ENCODE results near the gene CCL25. TPM values are rescaled to one million over a fixed set of nuclear protein-coding genes. Genes with fewer than 3 reads are reported as not detected.

CCL25 gene
- total RNA-seq, 1 experiment from 2014 or later = not detected

DNA sequence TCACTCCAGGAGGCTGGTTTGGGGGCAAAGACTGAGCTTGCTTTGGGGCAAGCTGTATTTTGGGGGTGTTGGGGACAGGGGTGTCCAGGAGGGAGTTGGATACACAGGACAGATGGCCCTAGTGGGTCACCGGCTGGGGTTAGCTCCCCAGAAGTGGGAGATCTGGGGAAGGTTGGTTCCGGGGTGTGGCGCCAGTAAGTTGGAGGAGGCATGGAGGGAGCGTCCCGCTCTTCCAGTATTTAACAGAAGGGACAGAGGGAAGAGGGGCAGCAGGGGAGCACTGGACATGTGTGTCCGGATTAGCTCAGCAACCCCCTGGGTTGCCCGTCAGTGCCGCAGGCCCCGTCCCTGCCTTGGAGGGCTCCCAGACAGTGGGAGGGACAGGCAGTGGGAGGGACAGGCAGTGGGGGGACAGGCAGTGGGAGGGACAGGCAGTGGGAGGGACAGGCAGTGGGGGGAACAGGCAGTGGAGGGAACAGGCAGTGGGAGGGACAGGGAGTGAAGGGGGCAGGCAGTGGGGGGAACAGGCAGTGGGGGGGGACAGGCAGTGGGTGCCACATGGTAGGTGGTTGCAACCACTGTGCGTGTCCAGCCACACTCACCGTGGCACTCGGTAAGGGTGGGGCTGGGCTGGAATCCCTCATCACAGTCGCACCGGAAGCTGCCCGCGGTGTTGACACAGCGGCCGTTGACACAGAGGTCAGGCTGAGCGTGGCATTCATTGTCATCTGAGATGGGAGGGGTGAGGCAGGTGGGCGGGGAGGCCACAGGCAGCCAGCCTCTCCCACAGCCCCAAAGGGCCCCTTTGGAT lies 33.2 kb downstream of the CCL25 start:
- no peak overlapping the region for H3K4me3 ChIP-seq (ENCODE audit: low read length)
- no peak overlapping the region for H2AFZ ChIP-seq (ENCODE audit: low read length)

GRCh38 chr19:8086849-8087248 lies 34.3 kb downstream of the CCL25 start:
- Histone ChIP-seq H3K4me1 (ENCODE audit: low read length) (no peaks in the 10 kb centered on the region), H3K9me3 (ENCODE audit: low read length) (peaks cover 15% of the 10 kb centered on the region), H3K27me3 (ENCODE audit: low read length) (no peaks in the 10 kb centered on the region), H3K9me2 (replicated peaks; ENCODE audit: insufficient read depth, low read length) (no peaks in the 10 kb centered on the region), H3K4me3 (ENCODE audit: low read length) (no peak overlapping the region), H4K20me1 (ENCODE audit: insufficient read depth, low read depth, low read length) (no peaks in the 10 kb centered on the region), H3K36me3 (ENCODE audit: insufficient read depth, low read length) (0 out of 2 replicates have a peak, but pooled peaks cover 4% of the 10 kb centered on the region), H3K4me2 (ENCODE audit: low read depth, low read length, poor library complexity, severe bottlenecking) (no peak overlapping the region), H3K79me2 (ENCODE audit: low read length) (no peaks in the 10 kb centered on the region), H3K27ac (ENCODE audit: low read length) (no peak overlapping the region), H3K9ac (ENCODE audit: low read length) (no peak overlapping the region), H2AFZ (ENCODE audit: low read length) (no peak overlapping the region)
- DNase-seq = no peak

More for the DNA sequence above, 33.2 kb downstream of the CCL25 start:
- Histone ChIP-seq H3K4me1 (ENCODE audit: low read length) (no peaks in the 10 kb centered on the region), H3K36me3 (ENCODE audit: insufficient read depth, low read length) (0 out of 2 replicates have a peak, but pooled peaks cover 4% of the 10 kb centered on the region), H4K20me1 (ENCODE audit: insufficient read depth, low read depth, low read length) (no peaks in the 10 kb centered on the region), H3K9me3 (ENCODE audit: low read length) (peaks cover 15% of the 10 kb centered on the region), H3K9me2 (replicated peaks; ENCODE audit: insufficient read depth, low read length) (no peaks in the 10 kb centered on the region), H3K27ac (ENCODE audit: low read length) (no peak overlapping the region), H3K79me2 (ENCODE audit: low read length) (no peaks in the 10 kb centered on the region), H3K27me3 (ENCODE audit: low read length) (no peaks in the 10 kb centered on the region), H3K9ac (ENCODE audit: low read length) (no peak overlapping the region), H3K4me2 (ENCODE audit: low read depth, low read length, poor library complexity, severe bottlenecking) (no peak overlapping the region)
- DNase-seq = no peak

DNA sequence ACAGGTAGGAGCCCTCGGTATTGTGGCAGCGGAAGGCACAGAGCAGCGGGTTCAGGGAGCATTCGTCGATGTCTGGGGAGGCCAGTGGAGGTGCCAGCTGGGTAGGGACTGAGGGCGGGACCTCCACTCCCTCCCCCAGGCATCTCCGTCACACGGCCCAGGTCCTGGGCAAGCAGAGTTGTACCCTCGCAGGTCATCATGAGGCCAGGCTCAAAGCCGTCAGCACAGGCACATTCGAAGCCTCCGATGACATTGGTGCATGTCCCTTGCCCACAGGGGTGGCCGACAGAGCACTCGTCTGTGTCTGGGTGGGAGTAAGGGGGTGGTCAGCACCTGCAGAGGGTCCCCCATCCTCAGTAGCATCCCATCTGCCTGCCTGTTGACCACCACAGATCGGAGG lies 35.3 kb downstream of the CCL25 start:
- DNase-seq = no peak
- Histone ChIP-seq H3K36me3 (ENCODE audit: insufficient read depth, low read length) (0 out of 2 replicates have a peak, but pooled peaks cover 4% of the 10 kb centered on the region), H3K4me3 (ENCODE audit: low read length) (no peak overlapping the region), H3K27me3 (ENCODE audit: low read length) (no peaks in the 10 kb centered on the region), H4K20me1 (ENCODE audit: insufficient read depth, low read depth, low read length) (no peaks in the 10 kb centered on the region), H3K9me3 (ENCODE audit: low read length) (peaks cover 15% of the 10 kb centered on the region), H3K79me2 (ENCODE audit: low read length) (no peaks in the 10 kb centered on the region), H2AFZ (ENCODE audit: low read length) (no peak overlapping the region), H3K4me1 (ENCODE audit: low read length) (no peaks in the 10 kb centered on the region), H3K4me2 (ENCODE audit: low read depth, low read length, poor library complexity, severe bottlenecking) (no peak overlapping the region), H3K9ac (ENCODE audit: low read length) (no peak overlapping the region), H3K27ac (ENCODE audit: low read length) (no peak overlapping the region), H3K9me2 (replicated peaks; ENCODE audit: insufficient read depth, low read length) (no peaks in the 10 kb centered on the region)

DNA sequence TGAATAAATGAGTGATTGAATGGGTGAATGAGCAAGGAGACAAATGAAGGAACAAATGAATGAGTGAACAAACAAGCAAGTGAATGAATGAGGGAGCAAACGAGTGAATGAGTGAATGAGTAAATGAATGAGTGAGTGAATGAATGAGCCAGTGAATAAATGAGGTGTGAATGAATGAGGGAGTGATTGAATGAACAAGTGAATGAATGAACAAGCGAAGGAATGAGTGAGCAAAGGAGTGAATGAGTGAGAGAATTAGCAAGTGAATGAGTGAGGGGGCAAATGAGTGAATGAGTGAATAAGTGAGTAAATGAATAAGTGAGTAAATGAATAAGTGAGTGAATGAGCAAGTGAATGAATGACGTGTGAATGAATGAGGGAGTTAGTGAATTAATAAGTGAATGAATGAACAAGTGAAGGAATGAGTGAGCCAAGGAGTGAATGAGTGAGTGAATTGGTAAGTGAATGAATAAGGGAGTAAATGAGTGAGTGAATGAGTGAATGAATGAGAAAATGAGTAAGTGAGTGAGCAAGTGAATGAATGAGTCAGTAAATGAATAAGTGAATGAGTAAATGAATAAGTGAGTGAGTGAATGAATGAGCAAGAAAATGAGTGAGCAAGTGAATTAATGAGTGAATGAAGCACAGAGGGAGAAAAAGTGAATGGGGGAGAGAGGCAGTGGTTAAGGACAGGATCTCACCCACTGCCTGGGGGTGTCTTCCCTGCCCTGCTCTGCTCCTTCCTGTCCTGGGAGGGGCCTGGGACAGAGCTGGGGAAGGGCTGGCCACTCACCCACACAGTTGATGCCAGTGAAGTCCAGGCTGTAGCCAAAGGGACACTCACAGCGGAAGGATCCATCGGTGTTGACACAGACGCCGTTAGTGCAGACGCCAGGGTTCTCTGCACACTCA lies 36.4 kb downstream of the CCL25 start:
- Histone ChIP-seq H2AFZ (ENCODE audit: low read length) (no peak overlapping the region), H3K79me2 (ENCODE audit: low read length) (no peaks in the 10 kb centered on the region), H3K9ac (ENCODE audit: low read length) (no peak overlapping the region), H3K9me2 (replicated peaks; ENCODE audit: insufficient read depth, low read length) (no peaks in the 10 kb centered on the region), H3K4me2 (ENCODE audit: low read depth, low read length, poor library complexity, severe bottlenecking) (no peak overlapping the region), H3K27me3 (ENCODE audit: low read length) (no peaks in the 10 kb centered on the region), H3K4me3 (ENCODE audit: low read length) (no peak overlapping the region), H3K9me3 (ENCODE audit: low read length) (peaks cover 15% of the 10 kb centered on the region), H3K4me1 (ENCODE audit: low read length) (no peaks in the 10 kb centered on the region), H4K20me1 (ENCODE audit: insufficient read depth, low read depth, low read length) (no peaks in the 10 kb centered on the region), H3K27ac (ENCODE audit: low read length) (no peak overlapping the region), H3K36me3 (ENCODE audit: insufficient read depth, low read length) (0 out of 2 replicates have a peak, but pooled peaks cover 4% of the 10 kb centered on the region)
- no peak for DNase-seq

DNA sequence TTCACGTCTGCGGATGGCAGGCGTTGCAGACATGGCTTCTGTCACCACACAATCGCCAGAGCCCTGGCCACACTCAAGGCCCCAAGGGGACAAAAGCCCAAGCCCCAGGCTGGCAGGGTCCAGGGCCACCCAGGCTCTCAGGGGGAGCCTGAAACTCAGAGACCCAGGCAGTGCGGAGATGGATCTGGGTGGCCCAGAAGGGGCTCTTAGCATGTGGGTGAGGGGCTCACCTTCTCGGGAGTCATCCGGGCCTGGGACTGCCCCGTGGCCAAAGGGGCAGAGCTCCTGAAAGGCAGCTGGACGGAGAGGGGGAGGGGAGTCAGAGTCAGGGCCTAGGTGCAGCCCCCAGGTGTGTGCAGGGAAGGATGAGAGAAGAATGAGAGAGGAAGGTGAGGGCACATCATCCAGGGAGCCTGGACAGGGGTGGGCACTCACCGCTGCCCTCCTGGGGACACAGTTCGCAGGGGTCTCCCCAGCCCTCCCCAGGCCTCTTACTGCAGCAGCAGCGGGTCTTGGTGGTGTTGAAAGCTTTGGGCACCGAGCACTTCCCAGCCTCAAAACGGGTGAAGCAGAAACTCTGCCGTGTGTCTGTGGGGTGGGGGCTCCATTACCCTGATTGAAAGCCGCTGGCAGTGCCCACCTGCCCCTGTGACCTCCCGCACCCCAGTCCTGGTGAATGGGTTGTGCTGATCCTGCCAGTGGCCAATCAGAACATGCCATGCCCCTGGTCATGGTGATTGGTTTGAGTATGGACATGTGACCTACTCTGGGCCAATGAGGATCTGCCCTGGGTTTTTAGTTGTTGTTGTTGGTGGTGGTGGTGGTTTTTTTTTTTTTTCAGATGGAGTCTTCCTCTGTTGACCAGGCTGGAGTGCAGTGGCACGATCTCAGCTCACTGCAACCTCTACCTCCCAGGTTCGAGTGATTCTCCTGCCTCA lies 37.4 kb downstream of the CCL25 start:
- Histone ChIP-seq H4K20me1 (ENCODE audit: insufficient read depth, low read depth, low read length) (no peaks in the 10 kb centered on the region), H3K9me3 (ENCODE audit: low read length) (peaks cover 15% of the 10 kb centered on the region), H3K9me2 (replicated peaks; ENCODE audit: insufficient read depth, low read length) (no peaks in the 10 kb centered on the region), H3K27ac (ENCODE audit: low read length) (no peak overlapping the region), H3K27me3 (ENCODE audit: low read length) (no peaks in the 10 kb centered on the region), H3K36me3 (ENCODE audit: insufficient read depth, low read length) (peaks cover 4% of the 10 kb centered on the region; the same call in 1 of the 2 replicates), H3K4me3 (ENCODE audit: low read length) (no peak overlapping the region), H3K79me2 (ENCODE audit: low read length) (no peaks in the 10 kb centered on the region), H3K4me2 (ENCODE audit: low read depth, low read length, poor library complexity, severe bottlenecking) (no peak overlapping the region), H3K9ac (ENCODE audit: low read length) (no peak overlapping the region), H3K4me1 (ENCODE audit: low read length) (no peaks in the 10 kb centered on the region), H2AFZ (ENCODE audit: low read length) (no peak overlapping the region)
- DNase-seq = no peak

DNA sequence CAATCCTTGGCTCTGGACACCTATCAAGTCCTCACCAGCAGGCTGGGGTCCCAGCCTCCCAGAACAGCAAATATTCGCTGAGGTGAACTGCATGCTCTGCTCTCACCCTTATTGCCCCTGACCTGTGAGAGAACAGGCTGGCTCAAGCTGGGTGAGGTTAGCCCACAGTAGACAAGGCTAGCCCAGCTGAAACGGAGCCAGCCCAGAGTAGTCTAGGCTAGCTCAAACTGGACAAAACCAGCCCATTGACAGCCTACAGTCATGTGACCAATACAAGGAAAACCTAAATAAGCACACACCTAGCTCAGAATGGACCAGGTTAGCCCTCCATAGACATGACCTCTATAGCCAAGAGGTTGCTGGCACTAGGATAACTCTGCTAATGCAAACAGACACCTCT lies 38.4 kb downstream of the CCL25 start:
- Histone ChIP-seq H3K9ac (ENCODE audit: low read length) (no peak overlapping the region), H3K4me3 (ENCODE audit: low read length) (no peak overlapping the region), H4K20me1 (ENCODE audit: insufficient read depth, low read depth, low read length) (no peaks in the 10 kb centered on the region), H3K9me3 (ENCODE audit: low read length) (peaks cover 24% of the 10 kb centered on the region), H2AFZ (ENCODE audit: low read length) (no peak overlapping the region), H3K4me2 (ENCODE audit: low read depth, low read length, poor library complexity, severe bottlenecking) (no peak overlapping the region), H3K79me2 (ENCODE audit: low read length) (no peaks in the 10 kb centered on the region), H3K27me3 (ENCODE audit: low read length) (no peaks in the 10 kb centered on the region), H3K36me3 (ENCODE audit: insufficient read depth, low read length) (peaks cover 4% of the 10 kb centered on the region; the same call in 1 of the 2 replicates), H3K4me1 (ENCODE audit: low read length) (no peaks in the 10 kb centered on the region), H3K27ac (ENCODE audit: low read length) (no peak overlapping the region), H3K9me2 (replicated peaks; ENCODE audit: insufficient read depth, low read length) (no peaks in the 10 kb centered on the region)
- no peak for DNase-seq

DNA sequence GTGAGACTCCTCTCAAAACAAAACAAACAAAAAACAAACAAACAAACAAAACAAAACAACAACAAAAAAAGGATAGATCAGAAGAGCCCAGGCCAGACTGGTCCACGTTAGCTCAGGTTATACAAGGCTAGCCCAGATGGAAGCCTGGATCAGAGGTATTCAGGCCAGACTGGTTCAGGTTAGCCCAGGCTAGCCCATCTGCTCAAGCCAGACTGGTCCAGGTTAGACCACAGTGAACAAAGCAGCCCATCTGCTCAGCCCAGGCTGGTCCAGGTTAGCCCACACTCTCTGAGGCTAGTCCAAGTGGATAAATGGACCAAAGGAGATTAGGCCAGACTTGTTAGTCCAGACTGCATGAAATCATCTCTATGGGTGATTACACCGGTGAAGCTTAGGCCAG lies 41.2 kb downstream of the CCL25 start:
- Histone ChIP-seq H3K27ac (ENCODE audit: low read length) (no peak overlapping the region), H3K9me2 (replicated peaks; ENCODE audit: insufficient read depth, low read length) (no peaks in the 10 kb centered on the region), H3K27me3 (ENCODE audit: low read length) (no peaks in the 10 kb centered on the region), H3K36me3 (ENCODE audit: insufficient read depth, low read length) (peaks cover 2% of the 10 kb centered on the region; the same call in 1 of the 2 replicates), H3K79me2 (ENCODE audit: low read length) (no peaks in the 10 kb centered on the region), H3K4me1 (ENCODE audit: low read length) (no peaks in the 10 kb centered on the region), H2AFZ (ENCODE audit: low read length) (no peak overlapping the region), H3K4me2 (ENCODE audit: low read depth, low read length, poor library complexity, severe bottlenecking) (no peak overlapping the region), H3K9ac (ENCODE audit: low read length) (no peak overlapping the region), H3K9me3 (ENCODE audit: low read length) (peaks cover 24% of the 10 kb centered on the region), H3K4me3 (ENCODE audit: low read length) (no peak overlapping the region), H4K20me1 (ENCODE audit: insufficient read depth, low read depth, low read length) (no peaks in the 10 kb centered on the region)
- no peak for DNase-seq
